Activated CD8-positive, alpha-beta memory T cell treated with anti-CD3 and anti-CD28 coated beads for 4 hours (primary cell): ENCODE measurements around the gene NOD2.
A peak's percentile ranks its signal among the peaks of the same experiment; 100 is the strongest.

Experiments used
- DNase-seq, 2 donors: peaks; one replicate each; pipeline ENCODE4 v3.0.0-alpha.2; 2020; ENCODE audit warnings: low read depth in 2 of 2

Gene NOD2

DNA sequence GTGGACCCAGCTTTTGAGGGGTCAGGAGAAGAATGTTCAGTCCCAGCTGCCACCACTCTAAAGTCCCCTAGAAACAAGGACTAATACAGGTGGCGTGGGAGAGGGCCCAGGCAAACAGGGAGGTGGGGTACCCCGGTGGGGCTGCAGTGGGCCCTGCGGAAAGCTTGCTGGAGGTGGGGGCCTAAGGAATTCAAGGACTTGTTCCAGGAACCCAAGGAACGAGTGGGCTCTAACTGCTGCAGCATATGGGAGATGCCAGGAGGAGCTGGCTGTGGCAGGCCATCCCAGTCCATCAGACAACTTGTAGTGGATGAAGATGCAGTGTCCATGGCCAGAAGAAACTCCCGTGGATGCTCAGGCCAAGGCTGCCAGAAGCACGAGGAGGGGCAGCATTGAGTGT is 22.9 kb upstream of the NOD2 start:
- DNase-seq = no peak

DNA sequence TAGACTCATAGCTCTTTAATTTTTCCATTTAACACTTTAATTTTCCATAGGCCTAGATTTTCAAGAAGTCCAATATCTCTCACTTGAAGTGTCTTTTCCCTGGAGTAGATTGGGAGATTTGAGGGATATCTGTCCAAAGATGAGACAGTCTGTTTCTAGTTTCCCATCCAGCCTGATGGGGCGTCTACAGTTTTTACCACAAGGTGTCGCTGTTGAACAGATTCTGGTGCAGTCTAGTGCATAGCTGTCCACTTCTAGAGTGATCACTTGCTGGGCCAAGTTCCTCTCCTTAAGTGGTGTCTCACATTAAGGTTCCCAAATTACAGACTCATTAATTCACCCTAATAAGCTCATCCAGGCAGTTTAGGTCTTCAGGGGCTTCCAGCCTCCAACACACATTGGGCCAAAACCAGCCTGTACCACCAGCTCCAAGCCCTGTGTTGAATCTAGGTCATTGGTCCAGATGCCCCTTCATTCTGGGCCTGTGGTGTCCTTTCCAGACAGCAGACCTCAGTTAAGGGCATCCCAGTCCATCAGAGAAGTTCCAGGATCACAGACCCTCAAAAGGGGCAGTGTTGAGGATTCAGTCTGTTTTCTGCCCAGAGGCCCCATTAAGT is 21.7 kb upstream of the NOD2 start:
- DNase-seq = no peak

DNA sequence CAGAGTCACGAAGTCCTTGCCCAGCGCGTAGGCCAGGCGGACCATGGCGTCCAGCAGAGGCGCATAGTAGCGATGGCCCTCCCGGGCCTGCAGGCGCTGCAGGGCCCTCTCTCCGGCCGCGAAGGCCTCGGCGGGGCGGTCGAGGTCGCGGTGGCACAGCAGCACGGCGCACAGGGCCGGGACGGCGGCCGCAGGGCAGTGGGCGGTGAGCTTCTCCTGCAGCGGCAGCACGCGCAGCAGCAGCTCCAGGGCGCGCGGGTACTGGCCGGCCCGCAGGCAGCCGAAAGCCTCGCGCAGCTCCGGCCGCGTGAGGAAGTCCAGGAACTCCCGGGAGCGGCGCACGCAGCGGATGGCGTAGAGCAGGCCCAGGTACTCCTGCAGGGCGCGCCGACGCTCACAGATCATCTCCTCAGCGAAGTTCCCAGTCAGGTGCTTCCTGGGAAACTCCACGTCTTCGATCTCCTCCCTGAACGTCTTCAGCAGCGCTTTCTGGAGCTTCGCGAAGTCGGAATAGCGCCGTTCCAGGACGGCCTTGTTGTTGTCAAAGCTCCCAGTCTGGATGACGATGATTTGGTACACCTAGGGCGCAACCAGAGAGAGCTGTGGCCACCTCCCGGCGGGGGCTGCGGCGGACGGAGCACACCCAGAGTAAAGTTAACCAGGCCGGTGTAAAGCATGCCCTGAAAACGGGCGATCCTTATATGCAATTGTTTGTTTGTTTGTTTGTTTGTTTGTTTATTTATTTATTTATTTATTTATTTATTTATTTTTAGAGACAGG is 19.7 kb upstream of the NOD2 start:
- DNase-seq = no peak

GRCh38 chr16:50674831-50675230 is 18.6 kb upstream of the NOD2 start:
- no peak for DNase-seq

DNA sequence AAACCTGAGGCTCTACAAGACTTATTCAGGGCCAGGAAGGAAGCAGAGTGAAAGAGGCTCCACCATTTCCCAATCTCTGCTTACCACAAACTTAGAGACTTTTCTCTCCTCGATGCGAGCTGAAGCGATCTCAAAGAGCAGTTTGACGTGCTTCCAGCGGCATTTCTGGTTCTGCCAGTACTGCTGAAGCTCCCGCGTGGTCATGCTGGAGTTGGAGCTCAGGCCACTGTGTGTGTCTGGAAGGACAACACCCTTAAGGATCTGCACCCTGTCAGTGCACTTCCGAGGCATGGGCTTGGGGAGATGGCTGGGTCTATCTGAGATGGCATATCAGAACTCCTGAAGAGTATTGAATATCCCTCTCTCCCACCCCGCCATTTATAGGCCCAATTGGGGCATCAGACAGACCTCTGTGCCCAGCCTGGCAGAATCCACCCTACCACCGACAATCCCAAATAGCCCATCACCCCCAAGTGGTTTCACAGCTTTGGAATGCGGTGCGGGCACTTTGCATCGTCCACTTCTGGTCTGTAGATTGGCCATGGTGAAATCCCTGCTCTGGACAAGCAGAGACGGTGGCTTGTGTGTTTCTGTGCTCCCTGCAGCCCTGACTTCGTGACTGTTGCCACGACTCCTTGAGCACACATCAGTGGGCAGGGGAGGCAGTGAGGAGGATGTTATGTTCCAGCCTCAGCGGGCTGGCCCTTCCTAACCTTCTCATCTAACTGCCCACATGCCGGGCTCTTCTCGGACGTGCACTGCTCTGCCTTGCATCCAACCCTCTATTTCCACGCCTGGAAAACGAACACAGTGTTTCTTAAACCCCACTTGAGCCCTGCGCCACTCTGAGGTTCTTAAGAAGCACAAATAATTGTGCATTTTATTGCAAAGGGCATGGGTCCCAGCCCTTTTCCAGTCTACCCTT is 17.5 kb upstream of the NOD2 start:
- DNase-seq = no peak

- DNase-seq = no peak
These were observed 16.7 kb upstream of the NOD2 start for GRCh38 chr16:50676684-50677225.

DNA sequence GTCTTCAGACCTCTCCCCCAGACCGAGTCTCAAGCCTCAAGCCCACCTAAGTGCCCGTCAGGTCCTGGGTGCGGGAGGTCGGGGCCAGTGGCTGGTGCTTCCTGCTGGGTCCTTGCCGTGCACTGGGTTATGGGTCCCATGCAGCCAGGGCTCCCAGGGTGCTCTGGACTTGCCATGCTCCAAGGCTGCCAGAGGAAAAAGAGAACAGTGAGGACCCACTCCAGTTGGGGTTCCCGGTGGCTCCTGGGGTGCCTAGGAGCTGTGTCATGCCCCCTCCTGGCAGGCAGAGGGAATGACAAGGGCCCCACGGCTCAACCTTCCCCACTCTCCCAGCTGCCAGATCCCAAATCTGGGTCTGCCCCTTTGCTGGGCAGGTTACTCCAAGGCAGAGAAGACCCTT is 16.1 kb upstream of the NOD2 start:
- no peak for DNase-seq

DNA sequence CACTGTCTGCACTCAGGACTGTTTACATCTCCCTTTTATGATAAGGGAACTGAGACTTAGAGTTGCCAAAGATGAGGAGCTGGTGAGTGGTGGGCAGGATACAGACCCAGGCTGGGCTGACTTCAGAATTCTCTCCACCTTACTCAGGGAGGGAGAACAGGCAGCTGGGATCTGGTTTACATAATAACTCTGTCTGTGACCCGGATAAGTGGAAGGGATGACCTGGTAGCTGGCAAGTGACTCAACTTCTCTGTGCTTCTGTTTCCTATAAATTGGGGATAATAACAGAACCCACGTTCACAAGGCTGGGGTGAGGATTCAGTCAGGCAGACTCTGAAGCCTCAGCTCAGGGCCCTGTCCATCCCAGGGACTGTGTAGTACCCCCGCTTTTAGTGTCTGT is 14.9 kb upstream of the NOD2 start:
- DNase-seq = no peak

DNA sequence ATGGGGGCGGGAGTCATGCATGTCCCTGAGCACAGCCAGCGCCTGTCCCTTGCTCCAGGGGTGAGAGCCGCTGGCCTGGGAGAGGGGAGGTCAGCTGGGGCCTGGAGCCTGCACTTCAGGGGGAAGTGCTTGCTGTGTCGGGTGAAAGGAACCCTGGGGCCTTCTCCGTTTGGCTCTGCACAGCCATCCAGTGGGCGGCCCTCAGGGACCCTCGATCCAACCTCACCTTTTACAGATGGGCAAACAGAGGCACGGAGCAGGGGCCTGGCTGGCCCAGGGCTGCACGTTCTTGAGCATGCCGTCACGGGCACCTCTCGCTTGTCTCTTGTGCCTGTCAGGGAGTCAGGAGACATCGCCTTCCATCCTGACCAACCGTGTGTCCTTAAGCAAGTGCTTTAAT is 14.1 kb upstream of the NOD2 start:
- no peak for DNase-seq

DNA sequence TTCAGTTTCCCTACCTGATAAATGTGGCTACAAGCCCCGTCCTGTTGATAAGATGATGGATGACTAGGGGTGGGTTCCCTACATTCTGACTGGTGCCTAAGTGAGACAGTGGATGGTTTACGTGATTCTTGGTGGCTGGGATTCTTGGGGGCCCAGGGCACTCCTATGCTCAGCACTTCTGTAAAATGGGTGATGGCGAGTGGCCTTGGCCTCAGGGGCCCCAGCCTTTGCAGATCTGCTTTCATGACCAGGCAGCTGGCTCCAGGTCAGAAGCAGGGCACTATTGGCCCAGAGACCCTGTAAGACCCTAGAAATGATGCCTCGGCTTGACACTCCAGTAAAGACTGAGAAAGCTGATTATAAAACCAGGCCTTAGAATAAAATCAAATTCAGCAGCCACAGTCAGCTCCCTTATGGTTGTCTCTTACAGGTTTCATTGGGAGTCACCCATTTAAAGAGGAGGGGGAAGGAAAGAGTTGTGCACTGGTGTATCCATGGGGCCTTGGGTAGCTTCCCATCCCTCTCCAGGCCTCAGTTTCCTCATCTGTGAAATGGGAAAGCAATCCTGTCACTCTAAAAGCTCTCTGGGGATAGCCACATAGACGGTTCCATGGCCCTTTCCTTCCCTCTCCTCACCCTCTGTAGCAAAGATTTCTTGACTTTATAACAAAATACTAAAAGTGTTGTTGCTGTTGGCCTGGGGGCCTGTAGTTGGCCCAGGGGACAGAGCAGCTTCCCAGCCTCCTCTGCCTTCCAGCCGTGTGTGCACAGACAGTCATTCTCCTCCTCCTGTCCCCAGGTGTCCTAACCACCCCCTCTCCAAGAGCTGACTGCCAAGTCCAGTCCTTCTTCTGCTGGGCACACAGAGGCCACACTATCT is 13.5 kb upstream of the NOD2 start:
- no peak for DNase-seq

GRCh38 chr16:50680556-50680893 is 12.9 kb upstream of the NOD2 start:
- DNase-seq = no peak

DNA sequence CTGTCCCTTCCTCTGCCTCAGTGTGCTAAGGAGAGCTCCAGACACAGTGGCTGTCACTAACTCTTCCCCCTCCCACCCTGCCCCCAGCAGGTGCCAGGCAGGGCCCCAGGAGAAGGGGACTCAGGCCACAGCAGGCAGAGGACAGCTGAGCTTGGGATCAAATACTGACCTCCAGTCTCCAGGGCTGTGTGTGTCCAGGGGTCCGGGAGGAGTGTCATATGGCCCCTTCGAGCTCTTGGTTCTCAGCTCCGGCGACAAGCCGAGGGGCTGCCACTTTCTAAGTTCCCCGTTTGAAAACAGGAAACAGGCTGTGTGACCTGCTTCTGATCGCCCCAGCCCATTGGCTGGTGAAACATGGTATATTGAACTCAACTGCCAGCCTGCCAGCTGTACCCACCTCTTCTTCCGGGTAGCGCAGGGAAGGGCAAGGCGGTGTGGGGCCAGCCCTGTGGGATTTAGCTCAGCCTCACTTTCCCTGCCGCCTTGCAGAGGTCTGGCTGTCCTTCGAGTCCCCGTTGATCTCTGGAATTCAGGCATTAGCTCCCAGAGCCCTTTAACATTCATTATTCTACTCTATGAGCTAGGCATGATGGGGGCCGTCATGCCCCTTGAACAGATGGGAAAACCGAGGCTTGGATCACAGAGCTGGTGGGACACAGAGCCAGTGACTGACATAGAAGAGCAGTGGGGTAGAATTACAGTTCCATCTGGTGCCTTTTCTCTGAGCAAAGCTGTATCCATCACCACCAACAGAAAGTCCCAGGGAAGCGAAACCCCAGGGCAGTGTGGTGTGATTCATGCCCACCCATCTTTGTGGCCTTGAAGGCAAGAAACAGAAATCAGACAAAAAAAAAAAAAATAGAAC is 12.2 kb upstream of the NOD2 start, which contains the start of gene SNX20:
SNX20 (minus strand) TSS at position 292 of the 865 bp plus-strand sequence. CDS start 3,786 bp downstream, outside the sequence.
- peak; percentile 33 to 52 for DNase-seq

DNA sequence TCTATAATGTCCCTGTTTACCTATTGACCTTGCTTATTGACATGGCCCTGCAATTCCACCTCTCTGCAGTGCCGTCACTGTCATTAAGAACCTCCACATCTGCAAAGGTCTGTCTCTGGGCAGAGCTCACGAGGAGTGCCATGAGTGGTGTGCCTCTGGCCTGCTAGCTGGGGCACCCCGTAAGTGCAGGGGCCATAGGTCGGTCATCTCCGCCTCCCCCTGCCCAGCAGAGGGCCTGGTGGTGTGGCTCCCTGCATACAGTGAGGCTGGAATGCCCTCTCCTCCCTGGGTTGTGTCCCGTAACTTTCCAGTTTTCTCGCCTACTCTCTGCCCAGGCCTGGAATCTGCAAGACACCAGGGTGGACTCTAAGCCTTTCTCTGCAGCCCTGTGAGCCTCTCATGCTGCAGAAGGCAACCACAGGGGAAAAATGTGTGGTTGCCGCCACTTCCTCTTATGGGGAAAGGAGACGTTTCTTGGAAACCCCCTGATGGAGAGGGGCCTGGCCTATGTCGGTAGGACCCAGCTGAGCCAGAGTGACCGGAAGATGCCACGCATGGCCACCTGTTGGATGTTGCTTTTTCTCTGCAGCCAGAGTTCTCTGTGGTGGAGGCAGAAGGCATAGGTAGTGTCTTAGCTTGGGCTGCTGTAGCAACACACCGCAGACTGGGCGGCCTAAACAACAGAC is 9.6 kb upstream of the NOD2 start:
- peak in 1 of 2 donors; percentile 56 for DNase-seq

- DNase-seq = no peak
These were observed 8.5 kb upstream of the NOD2 start for GRCh38 chr16:50684823-50685461.

- no peak for DNase-seq
These were observed 7.8 kb upstream of the NOD2 start for GRCh38 chr16:50685462-50686063.

DNA sequence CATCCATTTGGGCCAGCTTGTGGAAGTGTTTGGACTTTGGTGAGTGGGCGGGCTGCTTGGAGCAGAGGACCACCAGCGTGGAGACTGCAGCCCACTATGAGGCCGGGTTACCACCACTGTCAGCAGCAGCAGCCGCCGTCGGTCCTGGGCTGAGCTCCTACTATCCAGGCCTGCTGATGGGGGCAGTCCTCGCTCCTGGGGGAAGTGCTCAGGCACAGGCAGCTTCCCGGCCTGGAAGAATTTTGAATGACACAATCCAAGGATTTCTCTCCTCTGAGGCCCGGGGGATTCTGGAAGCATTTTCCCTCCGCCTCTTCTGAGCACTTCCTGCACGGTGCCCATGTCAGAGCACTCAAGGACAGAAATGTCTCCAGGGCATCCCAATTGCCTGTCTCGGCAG is 5.3 kb upstream of the NOD2 start:
- no peak for DNase-seq

DNA sequence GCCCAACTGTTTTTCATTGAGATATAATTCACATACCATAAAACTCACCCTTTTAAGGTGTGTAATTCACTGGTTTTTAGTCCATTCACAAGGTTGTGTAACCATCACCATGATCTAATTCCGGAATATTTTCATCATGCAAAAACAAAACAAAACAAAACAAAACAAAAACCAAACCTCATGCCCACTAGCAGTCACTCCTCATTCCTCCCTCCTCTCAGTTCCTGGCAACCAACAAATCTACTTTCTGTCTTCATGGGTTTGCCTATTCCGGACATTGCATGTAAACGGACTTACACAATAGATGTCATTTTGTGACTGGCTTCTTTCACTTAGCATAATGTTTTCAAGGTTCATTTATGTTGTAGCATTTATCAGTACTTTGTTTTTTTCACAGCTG is 4.5 kb upstream of the NOD2 start:
- no peak for DNase-seq

DNA sequence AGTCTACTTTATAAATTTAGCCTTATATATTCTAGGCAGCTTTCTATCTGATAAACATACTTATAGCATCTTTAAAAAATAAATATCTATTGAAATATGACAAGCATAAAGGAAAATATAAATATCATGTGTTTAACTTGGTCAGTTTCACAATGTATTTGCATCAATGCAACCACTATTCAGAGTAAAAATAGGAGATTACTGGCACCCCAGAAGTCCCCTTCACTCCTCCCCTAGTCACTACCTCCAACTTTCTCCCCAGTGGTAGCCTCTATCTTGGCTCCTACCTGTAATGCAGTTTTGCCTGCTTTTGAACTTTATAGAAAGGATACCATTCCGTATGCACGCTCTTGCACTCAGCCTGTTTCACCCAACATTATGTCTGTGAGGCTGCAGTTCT is 3.2 kb upstream of the NOD2 start:
- no peak for DNase-seq

- no peak for DNase-seq
These were observed 785 bp upstream of the NOD2 start for GRCh38 chr16:50692644-50692998.
